Hematopoietic multipotent progenitor cell treated with erythropoietin and hydrocortisone succinate and interleukin-3 and kit ligand, for 6 days (in vitro differentiated cells): Measurements from ENCODE around the gene JSRP1.

Source experiments
- DNase-seq: peaks from one replicate; pipeline ENCODE4 v3.0.0-alpha.2; 2015

The JSRP1 gene

GRCh38 chr19:2214251-2214650 lies 42.0 kb downstream of the JSRP1 start:
- DNase-seq: no peak

- DNase-seq: no peak
Measured at GRCh38 chr19:2213799-2214198, 42.4 kb downstream of the JSRP1 start.

GRCh38 chr19:2212861-2213711 lies 43.1 kb downstream of the JSRP1 start:
- no peak for DNase-seq

GRCh38 chr19:2210987-2211740 lies 45.1 kb downstream of the JSRP1 start:
- no peak for DNase-seq

GRCh38 chr19:2210206-2210605 lies 46.0 kb downstream of the JSRP1 start:
- no peak for DNase-seq

- DNase-seq: no peak
Measured at GRCh38 chr19:2209408-2209807, 46.8 kb downstream of the JSRP1 start.

GRCh38 chr19:2208975-2209374 lies 47.2 kb downstream of the JSRP1 start:
- no peak for DNase-seq

- peak; percentile 94 for DNase-seq
Measured at GRCh38 chr19:2207991-2208860, 48.0 kb downstream of the JSRP1 start.

- no peak for DNase-seq
Measured at GRCh38 chr19:2207008-2207407, 49.2 kb downstream of the JSRP1 start.

- DNase-seq: no peak
Measured at GRCh38 chr19:2202366-2202765, 53.9 kb downstream of the JSRP1 start.
